GM23248 (cell line): ENCODE results near the gene SLC18A3.

ENCODE experiments used
- EZH2 ChIP-seq: fragments of 200-600 bp; sonication (generic); IDR thresholded peaks from 2 replicates; pipeline ENCODE4 v1.6.1; 2018; ENCODE audit warnings: antibody characterized with exemption, mild to moderate bottlenecking; ENCODE audit not compliant: insufficient read depth, poor library complexity, severe bottlenecking
- EZH2phosphoT487 ChIP-seq: fragments of 200-600 bp; sonication (generic); IDR thresholded peaks from 2 replicates; pipeline ENCODE4 v1.6.1; 2018; ENCODE audit warnings: antibody characterized with exemption, moderate library complexity, mild to moderate bottlenecking, low read depth; ENCODE audit not compliant: insufficient read depth

DNA sequence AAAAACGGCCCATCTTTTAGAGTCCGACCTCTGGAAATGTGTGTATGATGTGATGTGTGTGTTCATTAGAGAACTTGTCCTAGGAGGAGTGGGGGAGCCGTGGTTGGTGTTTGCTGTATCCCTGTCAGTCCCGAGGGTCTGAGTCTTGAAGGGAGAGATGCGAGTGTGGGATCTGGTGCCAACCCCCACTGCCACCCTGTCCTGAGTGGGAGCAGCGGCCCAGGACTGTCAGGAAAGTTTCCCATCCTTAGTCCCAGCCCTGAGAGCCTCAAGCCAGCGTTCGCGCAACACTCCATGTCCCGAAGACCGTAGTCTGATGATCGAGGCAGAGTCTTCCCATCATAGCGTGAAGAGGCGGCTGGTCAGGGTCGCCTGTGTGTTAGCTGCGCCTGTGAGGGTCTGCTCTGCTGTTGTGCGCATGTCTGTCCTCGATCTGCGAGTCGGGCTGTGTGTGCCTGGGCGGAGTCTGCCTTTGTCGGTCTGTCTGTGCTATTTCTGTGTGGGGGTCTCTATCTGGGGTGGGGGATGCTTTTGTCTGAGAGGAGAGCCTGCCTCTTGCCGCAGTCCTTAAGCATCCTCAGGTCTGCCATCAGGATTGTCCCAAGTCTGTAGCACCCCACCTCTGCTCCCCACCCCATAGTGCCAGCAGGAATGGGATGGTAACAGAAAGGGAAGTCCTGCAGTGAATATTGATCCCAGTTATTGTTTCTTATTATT is 3.2 kb downstream of the SLC18A3 start:
- TF ChIP-seq EZH2 (peak; percentile 76), EZH2phosphoT487 (0 out of 2 replicates have a peak, but pooled peaks have one; percentile 7)
